Measurements from ENCODE around the gene ELK3. TPM values are rescaled to one million over a fixed set of nuclear protein-coding genes. Genes with fewer than 3 reads are reported as not detected.

ELK3 gene
- polyA plus RNA-seq, 3 donors, result 12.1 to 14.9 (median 14.6) TPM

- DNase-seq, result no peak
- Histone ChIP-seq H3K4me1 (ENCODE audit: control insufficient read depth in 1 of 2, insufficient read depth in 2 of 2, low read length in 2 of 2) (no peaks in the 10 kb centered on the region), H2AFZ (ENCODE audit: insufficient read depth, low read depth, low read length, poor library complexity, severe bottlenecking) (no peak overlapping the region), H3K36me3 (replicated peaks in 1 of 2; ENCODE audit: control insufficient read depth in 1 of 2, insufficient read depth in 2 of 2, low read length in 2 of 2) (no peaks in the 10 kb centered on the region), H3K4me3 (replicated peaks in 1 of 3; ENCODE audit: low read depth in 2 of 3, low read length in 3 of 3) (no peak overlapping the region), H3K9me3 (replicated peaks in 1 of 2; ENCODE audit: control insufficient read depth in 1 of 2, insufficient read depth in 1 of 2, low read length in 2 of 2) (no peaks in the 10 kb centered on the region), H3K27ac (ENCODE audit: low read depth in 1 of 2, low read length in 2 of 2) (no peak overlapping the region), H3K79me2 (ENCODE audit: insufficient read depth, low read length) (no peaks in the 10 kb centered on the region), H4K20me1 (ENCODE audit: insufficient read depth, low read length) (no peaks in the 10 kb centered on the region), H3K4me2 (replicated peaks; ENCODE audit: extremely low read depth, low read length, poor library complexity, severe bottlenecking) (no peak overlapping the region), H3K9ac (ENCODE audit: insufficient read depth, low read length, poor library complexity, severe bottlenecking) (no peak overlapping the region), H3K27me3 (ENCODE audit: control insufficient read depth in 2 of 2, insufficient read depth in 2 of 2, low read length in 2 of 2) (no peaks in the 10 kb centered on the region)
- WGBS (ENCODE audit: insufficient coverage), result 100% methylated on average over 3 of the region's 3 CpGs
- H3K4me1 Mint-ChIP-seq, result no peaks in the 10 kb centered on the region
- no peak for TF ChIP-seq CTCF (IDR thresholded peaks at IDR 0.05)
- H3K9me3 Mint-ChIP-seq, result no peaks in the 10 kb centered on the region
- H3K4me3 Mint-ChIP-seq, result no peak overlapping the region
- intact Hi-C loops (cut with micrococcal nuclease), result no loop called here
- H3K27ac Mint-ChIP-seq, result no peak overlapping the region
- H3K36me3 Mint-ChIP-seq, result no peaks in the 10 kb centered on the region
- H3K27me3 Mint-ChIP-seq (ENCODE audit: low read depth in 3 of 3), result peaks cover 0 to 8% (median 0%) of the 10 kb centered on the region in 3 donors
These were observed 36.7 kb upstream of the ELK3 start for GRCh38 chr12:96157427-96157826.

GRCh38 chr12:96164951-96165811, 29.0 kb upstream of the ELK3 start:
- no peak overlapping the region for H3K4me2 ChIP-seq (replicated peaks; ENCODE audit: extremely low read depth, low read length, poor library complexity, severe bottlenecking)
- no peaks in the 10 kb centered on the region for H3K27me3 ChIP-seq (ENCODE audit: control insufficient read depth in 2 of 2, insufficient read depth in 2 of 2, low read length in 2 of 2)
- Mint-ChIP-seq H3K27me3 (ENCODE audit: low read depth in 3 of 3) (peaks cover 0 to 3% (median 2%) of the 10 kb centered on the region in 3 donors), H3K9me3 (peaks cover 0 to 2% (median 0%) of the 10 kb centered on the region in 7 donors), H3K27ac (no peak overlapping the region), H3K4me1 (peaks cover 7% of the 10 kb centered on the region), H3K36me3 (no peaks in the 10 kb centered on the region), H3K4me3 (no peak overlapping the region)
- H3K36me3 ChIP-seq (replicated peaks in 1 of 2; ENCODE audit: control insufficient read depth in 1 of 2, insufficient read depth in 2 of 2, low read length in 2 of 2), result no peaks in the 10 kb centered on the region
- no peaks in the 10 kb centered on the region for H4K20me1 ChIP-seq (ENCODE audit: insufficient read depth, low read length)
- 97% methylated on average over 6 of the region's 14 CpGs for WGBS (ENCODE audit: insufficient coverage)
- DNase-seq, result no peak
- H3K79me2 ChIP-seq (ENCODE audit: insufficient read depth, low read length), result no peaks in the 10 kb centered on the region
- intact Hi-C loops (cut with micrococcal nuclease), result no loop called here
- H2AFZ ChIP-seq (ENCODE audit: insufficient read depth, low read depth, low read length, poor library complexity, severe bottlenecking), result no peak overlapping the region
- H3K27ac ChIP-seq (ENCODE audit: low read depth in 1 of 2, low read length in 2 of 2), result no peak overlapping the region
- no peaks in the 10 kb centered on the region for H3K9me3 ChIP-seq (replicated peaks in 1 of 2; ENCODE audit: control insufficient read depth in 1 of 2, insufficient read depth in 1 of 2, low read length in 2 of 2)
- no peak overlapping the region for H3K4me3 ChIP-seq (replicated peaks in 1 of 3; ENCODE audit: low read depth in 2 of 3, low read length in 3 of 3)
- H3K9ac ChIP-seq (ENCODE audit: insufficient read depth, low read length, poor library complexity, severe bottlenecking), result no peak overlapping the region
- peaks cover 3 to 5% of the 10 kb centered on the region in 2 donors for H3K4me1 ChIP-seq (ENCODE audit: control insufficient read depth in 1 of 2, insufficient read depth in 2 of 2, low read length in 2 of 2)
- TF ChIP-seq CTCF (IDR thresholded peaks at IDR 0.05), result no peak

Data from CD14-positive monocyte (primary cell).